Caki2 (cell line): Measurements from ENCODE around the gene USP25. TPM values are rescaled to one million over a fixed set of nuclear protein-coding genes. Genes with fewer than 3 reads are reported as not detected.
A peak's percentile ranks its signal among the peaks of the same experiment; 100 is the strongest.

Experiments used
- DNase-seq: peaks from one replicate; pipeline ENCODE4 v3.0.0-alpha.2; 2015; ENCODE audit warnings: low read depth
- in situ Hi-C: cut with HindIII; loops from 2 replicates; pipeline ENCODE4 v1.10.0; 2016; ENCODE audit warnings: low sequenced_read_pairs, low pct_unique_long_range_greater_than_20kb, mixed read lengths
- total RNA-seq: library from RNA; depleted of rRNA; stranded (reverse); fragments of >200 nt; shearing (Covaris generic); gene quantifications from 2 replicates; pipeline ENCODE4 v1.2.3, GENCODE V29; 2014; ENCODE audit warnings: low replicate concordance

Gene USP25
- total RNA-seq, 1 experiment from 2014 or later = 26.8 TPM

- DNase-seq = no peak
- in situ Hi-C loops = no loop called here
Observed at GRCh38 chr21:15893902-15894301, 164.1 kb downstream of the USP25 start.

GRCh38 chr21:15894596-15894995 is 164.8 kb downstream of the USP25 start:
- peak; percentile 27 for DNase-seq
- in situ Hi-C loops = no loop called here

GRCh38 chr21:15895142-15896106 is 165.6 kb downstream of the USP25 start:
- DNase-seq = peak; percentile 66
- in situ Hi-C loops = no loop called here

DNA sequence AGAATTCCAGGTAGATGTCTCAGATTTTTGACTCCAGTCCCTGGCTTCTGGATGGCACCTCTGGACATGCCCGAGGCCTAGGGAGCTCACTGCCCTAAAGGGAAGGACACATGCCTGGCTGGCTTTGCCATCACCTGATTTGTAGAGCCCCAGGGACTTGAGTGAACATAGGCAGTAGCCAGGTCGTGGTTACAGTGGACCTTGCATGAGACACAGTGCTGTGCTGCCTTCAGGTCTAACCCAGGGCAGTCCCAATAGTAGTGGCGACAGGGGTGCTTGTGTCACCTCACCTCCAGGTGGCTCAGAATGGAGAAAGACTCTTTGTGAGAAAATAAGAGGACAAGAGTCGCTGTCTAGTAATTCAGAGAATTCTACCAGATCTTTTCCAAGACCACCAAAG is 166.7 kb downstream of the USP25 start:
- in situ Hi-C loops = no loop called here
- DNase-seq = no peak

- no peak for DNase-seq
- in situ Hi-C loops = no loop called here
Observed at GRCh38 chr21:15904389-15904788, 174.6 kb downstream of the USP25 start.

DNA sequence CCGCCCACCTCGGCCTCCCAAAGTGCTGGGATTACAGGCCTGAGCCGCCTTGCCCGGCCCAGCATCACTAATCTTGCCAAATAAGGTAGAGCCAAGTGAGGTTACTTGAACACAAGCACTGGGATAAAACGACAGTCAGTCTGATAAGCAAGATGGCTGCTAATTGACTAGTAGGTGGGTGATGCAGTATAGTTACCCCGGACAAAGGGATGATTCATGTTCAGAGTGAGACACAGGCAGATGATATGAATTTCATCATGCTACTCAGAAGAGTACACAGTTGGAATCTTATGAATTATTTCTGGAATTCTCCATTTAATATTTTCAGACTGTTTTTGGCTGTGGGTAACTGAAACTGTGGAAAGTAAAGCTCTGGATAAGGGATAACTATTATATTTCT is 178.4 kb downstream of the USP25 start:
- DNase-seq = no peak
- in situ Hi-C loops = no loop called here

DNA sequence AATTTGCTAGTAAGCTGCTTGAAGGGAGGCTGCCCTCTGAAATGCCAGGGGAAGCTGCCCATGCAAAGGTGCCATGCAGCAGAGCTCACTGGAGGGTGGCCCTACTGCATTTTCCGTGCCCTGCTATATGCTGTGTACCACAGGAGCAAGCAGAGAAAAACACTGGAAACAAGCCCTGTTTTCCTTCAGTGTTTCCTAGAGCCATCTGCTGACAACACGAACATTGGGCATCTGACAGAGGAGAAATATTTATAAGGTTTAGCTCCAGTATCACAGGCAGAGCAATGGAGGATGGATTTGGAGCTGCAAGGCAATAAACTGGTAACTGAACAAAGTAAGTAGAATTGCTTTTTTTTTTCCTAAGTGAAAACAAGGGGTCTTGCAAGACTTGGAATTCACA is 198.4 kb downstream of the USP25 start:
- in situ Hi-C loops = no loop called here
- no peak for DNase-seq

- in situ Hi-C loops = no loop called here
- no peak for DNase-seq
Observed at GRCh38 chr21:15928686-15929425, 199.1 kb downstream of the USP25 start.

- no peak for DNase-seq
- in situ Hi-C loops = no loop called here
Observed at GRCh38 chr21:15929536-15929935, 199.8 kb downstream of the USP25 start.
